OCI-LY7 (cell line): ENCODE results near the gene USP24. TPM values are rescaled to one million over a fixed set of nuclear protein-coding genes. Genes with fewer than 3 reads are reported as not detected.
"Not testable (repeated sequence)": the region's sequence is repeated elsewhere in the genome, so short reads cannot be mapped to it uniquely, and the experiment has no call there.

ENCODE experiments used
- BruUV-seq: library from RNA; stranded (reverse); fragments of 400-500 nt; replicated peaks from 2 replicates; lab custom pipeline; 2021; lab: Mats Ljungman, UMichigan
- CTCF ChIA-PET: fragments of 300-600 bp; sonication (Branson Sonifier 250); formaldehyde crosslinking; loops from one replicate; lab custom pipeline; 2022; ENCODE audit warnings: antibody characterized with exemption; ENCODE audit not compliant: unreplicated experiment; lab: Charles Lee
- POLR2A ChIA-PET: fragments of 300-600 bp; sonication (Branson Sonifier 250); formaldehyde crosslinking; loops from one replicate; lab custom pipeline; 2022; ENCODE audit warnings: antibody characterized with exemption; lab: Charles Lee
- DNase-seq: peaks from one replicate; pipeline ENCODE4 v3.0.0-alpha.2; 2015; ENCODE audit warnings: low spot score
- H2AFZ ChIP-seq: fragments of 200-600 bp; sonication (generic), shearing (Covaris generic); 2 replicates; pipeline ENCODE4 v1.6.1; 2014; ENCODE audit warnings: mild to moderate bottlenecking, antibody characterized with exemption, low read length, moderate library complexity
- H3K27ac ChIP-seq: fragments of 200-600 bp; sonication (generic); 2 replicates; pipeline ENCODE4 v1.5.1; 2014; ENCODE audit warnings: mixed run types, low read depth, mild to moderate bottlenecking, moderate library complexity, low read length, inconsistent platforms; ENCODE audit not compliant: poor library complexity, severe bottlenecking
- H3K36me3 ChIP-seq: fragments of 200-600 bp; sonication (generic); 2 replicates; pipeline ENCODE4 v1.6.1; 2014; ENCODE audit warnings: mild to moderate bottlenecking, antibody characterized with exemption, low read length, moderate library complexity, mixed read lengths; ENCODE audit not compliant: insufficient read depth
- H3K4me1 ChIP-seq: fragments of 200-600 bp; sonication (generic); 2 replicates; pipeline ENCODE4 v1.5.1; 2014; ENCODE audit warnings: mild to moderate bottlenecking, low read length; ENCODE audit not compliant: insufficient read depth, poor library complexity, severe bottlenecking
- H3K4me2 ChIP-seq: fragments of 200-600 bp; sonication (generic); 2 replicates; pipeline ENCODE4 v1.6.1; 2014; ENCODE audit warnings: mild to moderate bottlenecking, low read length
- H3K4me3 ChIP-seq: fragments of 200-600 bp; sonication (generic); 2 replicates; pipeline ENCODE4 v1.5.1; 2014; ENCODE audit warnings: mild to moderate bottlenecking, low read depth, low read length; ENCODE audit not compliant: poor library complexity, severe bottlenecking
- H3K79me2 ChIP-seq: fragments of 200-600 bp; sonication (generic); 2 replicates; pipeline ENCODE4 v1.6.1; 2016; ENCODE audit warnings: low read depth, mild to moderate bottlenecking, low read length, moderate library complexity, mixed read lengths; ENCODE audit not compliant: insufficient read depth
- H3K9me2 ChIP-seq: fragments of 200-600 bp; sonication (generic); 2 replicates; pipeline ENCODE4 v1.6.1; 2016; ENCODE audit warnings: mild to moderate bottlenecking, low read length, mixed read lengths; ENCODE audit not compliant: insufficient read depth
- H3K9me3 ChIP-seq: fragments of 200-600 bp; sonication (generic); 2 replicates; pipeline ENCODE4 v1.6.1; 2014; ENCODE audit warnings: mild to moderate bottlenecking, mixed run types, low read length, mixed read lengths
- H4K20me1 ChIP-seq: fragments of 200-600 bp; sonication (generic); 2 replicates; pipeline ENCODE4 v1.6.1; 2014; ENCODE audit warnings: mild to moderate bottlenecking, antibody characterized with exemption, low read length, moderate library complexity, mixed read lengths; ENCODE audit not compliant: insufficient read depth
- CTCF ChIP-seq: fragments of 200-600 bp; sonication (generic); conservative IDR thresholded peaks from 2 replicates; pipeline ENCODE4 v1.5.1; 2014; ENCODE audit warnings: mild to moderate bottlenecking, antibody characterized with exemption, low read length, moderate library complexity, mixed read lengths
- EZH2phosphoT487 ChIP-seq: fragments of 200-600 bp; sonication (generic); IDR thresholded peaks from 2 replicates; pipeline ENCODE4 v1.6.1; 2018; ENCODE audit warnings: low read depth, borderline replicate concordance, mild to moderate bottlenecking, mixed run types, antibody characterized with exemption, low read length, moderate library complexity, mixed read lengths
- intact Hi-C: fragments of 100-400 bp; cut with micrococcal nuclease; formaldehyde crosslinking; loops from one replicate; pipeline ENCODE4 v1.10.0; 2022; ENCODE audit not compliant: unreplicated experiment
- total RNA-seq, 2 experiments: library from RNA; depleted of rRNA in 1 of 2; stranded (reverse); fragments of >200 nt in 1 of 2; shearing (Covaris generic) in 1 of 2; gene quantifications; 2 replicates each; pipeline ENCODE4 v1.2.3, GENCODE V29; 2014 to 2022

The USP24 gene
- total RNA-seq, 2 experiments from 2014 or later: 35.1 to 46.3 TPM

- Histone ChIP-seq H2AFZ (no peak overlapping the region), H3K4me3 (no peak overlapping the region)
- CTCF ChIA-PET: interaction anchor here (0.9 kb wide), 1 partner anchor 18 kb away, joined by 3 read pairs; no protein-coding TSS in a partner anchor
Observed at GRCh38 chr1:55230659-55231058, 15.5 kb upstream of the USP24 start.

DNA sequence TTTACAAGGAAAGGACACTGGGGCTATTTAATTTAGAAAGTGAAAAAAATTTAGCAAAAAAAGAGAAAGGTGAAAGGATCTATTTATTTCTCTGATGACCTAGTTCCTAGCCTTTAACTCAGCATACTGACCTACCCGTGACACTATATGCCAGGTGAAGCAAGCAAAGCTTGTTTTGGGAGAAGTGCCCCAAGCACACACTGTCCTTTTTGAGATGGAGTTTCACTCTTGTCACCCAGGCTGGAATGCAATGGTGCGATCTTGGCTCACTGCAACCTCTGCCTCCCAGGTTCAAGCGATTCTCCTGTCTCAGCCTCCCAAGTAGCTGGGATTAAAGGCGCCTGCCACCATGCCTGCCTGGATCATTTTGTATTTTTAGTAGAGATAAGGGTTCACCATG is 14.6 kb upstream of the USP24 start:
- H4K20me1 ChIP-seq, H2AFZ ChIP-seq, DNase-seq, H3K79me2 ChIP-seq, H3K36me3 ChIP-seq, H3K27ac ChIP-seq, H3K4me3 ChIP-seq, H3K9me3 ChIP-seq, H3K4me2 ChIP-seq, H3K4me1 ChIP-seq, CTCF ChIA-PET, BruUV-seq, intact Hi-C loops, H3K9me2 ChIP-seq: not testable (repeated sequence)
- POLR2A ChIA-PET: interaction anchor here (1.0 to 1.6 kb wide), 2 partner anchors 23 to 27 kb away, joined by 3 to 6 read pairs; no protein-coding TSS in a partner anchor

More at GRCh38 chr1:55230659-55231058, 15.5 kb upstream of the USP24 start:
- intact Hi-C loops: no loop called here
- H3K9me3 ChIP-seq: 0 out of 2 replicates have a peak, but pooled peaks cover 7% of the 10 kb centered on the region
- no peaks in the 10 kb centered on the region for H3K4me1 ChIP-seq
- no peak for DNase-seq
- H3K79me2 ChIP-seq: no peaks in the 10 kb centered on the region
- H3K9me2 ChIP-seq: no peaks in the 10 kb centered on the region
- BruUV-seq: no TSS peak
- no peak overlapping the region for H3K27ac ChIP-seq
- no peaks in the 10 kb centered on the region for H3K36me3 ChIP-seq
- POLR2A ChIA-PET: interaction anchor here (0.7 to 1.6 kb wide), 3 partner anchors 22 to 179 kb away, joined by 3 to 6 read pairs (median 3); no protein-coding TSS in a partner anchor
- no peaks in the 10 kb centered on the region for H4K20me1 ChIP-seq
- no peak overlapping the region for H3K4me2 ChIP-seq
- TF ChIP-seq CTCF (no peak), EZH2phosphoT487 (no peak)

DNA sequence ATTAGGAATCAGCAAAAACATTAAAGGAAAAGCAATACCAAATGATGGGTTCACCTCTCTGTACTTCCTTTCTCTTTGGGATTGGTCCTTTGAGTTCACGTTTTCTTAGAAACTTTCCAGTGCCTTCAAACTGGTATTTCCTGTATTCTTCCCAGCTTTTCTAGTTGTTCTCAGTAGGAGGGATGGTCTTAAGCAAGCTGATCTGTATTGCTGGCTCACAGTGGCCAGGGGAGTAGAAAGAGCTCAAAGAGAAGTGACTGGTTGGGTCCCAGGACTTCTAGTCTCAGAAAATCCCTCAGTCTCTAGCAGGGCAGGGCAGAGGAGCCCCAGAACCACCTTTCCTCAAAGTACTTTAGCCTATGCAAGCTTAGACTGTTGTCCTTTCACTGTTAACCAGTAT is 10.1 kb upstream of the USP24 start:
- Histone ChIP-seq H3K27ac (no peak overlapping the region), H3K4me1 (no peaks in the 10 kb centered on the region), H3K79me2 (no peaks in the 10 kb centered on the region), H3K36me3 (no peaks in the 10 kb centered on the region), H2AFZ (no peak overlapping the region), H3K9me3 (0 out of 2 replicates have a peak, but pooled peaks cover 7% of the 10 kb centered on the region), H3K4me3 (no peak overlapping the region), H3K9me2 (no peaks in the 10 kb centered on the region), H4K20me1 (no peaks in the 10 kb centered on the region), H3K4me2 (no peak overlapping the region)
- POLR2A ChIA-PET: interaction anchor here (1.1 kb wide), 1 partner anchor 15 kb away, joined by 5 read pairs; no protein-coding TSS in a partner anchor
- intact Hi-C loops: no loop called here
- CTCF ChIA-PET: no interaction called here
- BruUV-seq: no TSS peak
- TF ChIP-seq CTCF (no peak), EZH2phosphoT487 (no peak)
- no peak for DNase-seq
